ENCODE results near the gene KDM3B. TPM values are rescaled to one million over a fixed set of nuclear protein-coding genes. Genes with fewer than 3 reads are reported as not detected.
A peak's percentile ranks its signal among the peaks of the same experiment; 100 is the strongest.

The KDM3B gene
- total RNA-seq, 4 donors from 2014 or later = 60.8 to 101 (median 76.6) TPM

DNA sequence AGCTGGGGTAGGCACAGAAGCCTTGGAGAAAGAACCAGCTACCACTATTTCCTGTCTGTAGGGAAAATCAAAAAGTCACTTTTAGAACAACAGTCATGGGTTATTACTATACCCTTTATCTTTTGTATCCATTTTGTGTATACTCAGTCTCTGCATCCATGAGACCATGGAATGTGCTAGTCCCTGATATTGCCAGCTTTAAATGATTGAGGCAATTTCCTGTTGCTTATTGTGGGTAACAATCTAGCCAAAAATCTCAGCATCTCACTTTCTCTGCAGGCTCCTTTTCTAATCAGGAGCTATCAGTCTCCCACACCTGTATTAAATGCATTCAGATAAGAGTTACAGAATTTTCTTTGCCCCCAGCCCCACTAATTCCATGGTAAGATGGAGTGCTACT lies 968 bp upstream of the KDM3B start:
- in situ Hi-C loops (cut with MboI; ENCODE audit: low pct_ligation_motif_present in 1 of 4, low pct_unique_long_range_greater_than_20kb in 1 of 4, low sequenced_read_pairs in 3 of 4) = no loop called here
- peaks cover 0 to 18% (median 3%) of the 10 kb centered on the region in 4 donors for H3K36me3 ChIP-seq
- no peak for DNase-seq
- H3K27me3 ChIP-seq = no peaks in the 10 kb centered on the region
- peaks cover 16 to 25% (median 22%) of the 10 kb centered on the region in 4 donors for H3K4me1 ChIP-seq
- no peak for TF ChIP-seq POLR2A (IDR thresholded peaks at IDR 0.05)
- no peak for TF ChIP-seq POLR2AphosphoS5 (IDR thresholded peaks at IDR 0.05)
- TF ChIP-seq, protein P1, sequence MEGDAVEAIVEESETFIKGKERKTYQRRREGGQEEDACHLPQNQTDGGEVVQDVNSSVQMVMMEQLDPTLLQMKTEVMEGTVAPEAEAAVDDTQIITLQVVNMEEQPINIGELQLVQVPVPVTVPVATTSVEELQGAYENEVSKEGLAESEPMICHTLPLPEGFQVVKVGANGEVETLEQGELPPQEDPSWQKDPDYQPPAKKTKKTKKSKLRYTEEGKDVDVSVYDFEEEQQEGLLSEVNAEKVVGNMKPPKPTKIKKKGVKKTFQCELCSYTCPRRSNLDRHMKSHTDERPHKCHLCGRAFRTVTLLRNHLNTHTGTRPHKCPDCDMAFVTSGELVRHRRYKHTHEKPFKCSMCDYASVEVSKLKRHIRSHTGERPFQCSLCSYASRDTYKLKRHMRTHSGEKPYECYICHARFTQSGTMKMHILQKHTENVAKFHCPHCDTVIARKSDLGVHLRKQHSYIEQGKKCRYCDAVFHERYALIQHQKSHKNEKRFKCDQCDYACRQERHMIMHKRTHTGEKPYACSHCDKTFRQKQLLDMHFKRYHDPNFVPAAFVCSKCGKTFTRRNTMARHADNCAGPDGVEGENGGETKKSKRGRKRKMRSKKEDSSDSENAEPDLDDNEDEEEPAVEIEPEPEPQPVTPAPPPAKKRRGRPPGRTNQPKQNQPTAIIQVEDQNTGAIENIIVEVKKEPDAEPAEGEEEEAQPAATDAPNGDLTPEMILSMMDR (IDR thresholded peaks at IDR 0.05) = no peak
- H3K9me3 ChIP-seq = no peaks in the 10 kb centered on the region
- intact Hi-C loops (cut with DNase I; ENCODE audit: low total_unique reads) = no loop called here
- no peak overlapping the region for H3K27ac ChIP-seq
- H3K4me3 ChIP-seq = no peak overlapping the region

DNA sequence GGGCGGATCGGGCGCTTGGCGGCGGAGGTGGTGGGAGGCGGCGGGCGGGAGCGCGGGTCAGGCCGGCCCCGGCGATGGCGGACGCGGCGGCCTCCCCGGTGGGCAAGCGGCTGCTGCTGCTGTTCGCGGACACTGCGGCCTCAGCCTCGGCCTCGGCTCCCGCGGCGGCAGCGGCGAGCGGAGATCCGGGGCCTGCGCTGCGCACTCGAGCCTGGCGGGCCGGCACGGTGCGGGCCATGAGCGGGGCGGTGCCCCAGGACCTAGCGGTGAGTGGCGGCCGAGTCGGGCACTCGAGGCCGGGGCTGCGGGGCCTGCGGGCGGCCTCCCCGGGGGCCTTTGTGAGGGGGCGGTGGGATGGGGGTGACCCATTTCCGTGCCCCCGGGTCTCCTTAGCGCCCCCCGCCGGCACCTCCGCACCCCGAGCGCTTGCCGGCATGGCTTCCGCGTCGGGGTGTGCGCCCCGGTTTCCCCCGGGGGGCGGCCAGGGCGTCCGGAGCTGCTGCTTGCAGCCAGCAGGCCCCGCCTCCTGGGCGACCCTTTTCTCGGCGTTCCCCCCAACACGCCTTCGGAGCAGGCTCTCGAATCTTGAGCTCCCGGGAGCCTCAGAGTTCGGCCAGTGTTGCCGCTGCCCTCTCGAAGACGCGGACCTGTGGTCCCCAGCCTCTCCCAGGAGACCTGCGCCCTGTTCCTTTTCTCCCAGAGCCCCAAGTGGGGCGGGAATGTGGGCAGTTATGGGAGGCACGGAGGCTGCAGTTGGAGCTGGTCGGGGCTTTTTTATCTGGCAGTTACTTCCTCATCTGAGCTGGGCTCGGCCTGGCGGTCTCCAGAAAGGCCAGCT lies 456 bp downstream of the KDM3B start:
- TF ChIP-seq EP300 (IDR thresholded peaks at IDR 0.05; ENCODE audit: low read depth) = no peak
- TF ChIP-seq, protein P1 (IDR thresholded peaks at IDR 0.05) = peak; percentile 3 to 44 (median 24)
- TF ChIP-seq POLR2A (IDR thresholded peaks at IDR 0.05) = peak; percentile 83
- TF ChIP-seq POLR2AphosphoS5 (IDR thresholded peaks at IDR 0.05) = peak in 2 of 3 donors; percentile 2 to 58
- Histone ChIP-seq H3K27ac (peak overlapping the region; percentile 98 to 100 (median 99)), H3K4me3 (peak overlapping the region; percentile 90 to 100 (median 97)), H3K4me1 (peaks cover 16 to 25% (median 22%) of the 10 kb centered on the region in 4 donors), H3K27me3 (no peaks in the 10 kb centered on the region), H3K36me3 (peaks cover 0 to 7% (median 0%) of the 10 kb centered on the region in 4 donors), H3K9me3 (no peaks in the 10 kb centered on the region)
- peak; percentile 73 for DNase-seq
- intact Hi-C loops (cut with DNase I; ENCODE audit: low total_unique reads) = no loop called here
- 0% methylated on average over 42 of the region's 88 CpGs; no CpG with 5 or more reads in 1 of the 2 donors for WGBS, 2 donors (ENCODE audit: low coverage in 1 of 2)
- in situ Hi-C loops (cut with MboI; ENCODE audit: low pct_ligation_motif_present in 1 of 4, low pct_unique_long_range_greater_than_20kb in 1 of 4, low sequenced_read_pairs in 3 of 4) = no loop called here

DNA sequence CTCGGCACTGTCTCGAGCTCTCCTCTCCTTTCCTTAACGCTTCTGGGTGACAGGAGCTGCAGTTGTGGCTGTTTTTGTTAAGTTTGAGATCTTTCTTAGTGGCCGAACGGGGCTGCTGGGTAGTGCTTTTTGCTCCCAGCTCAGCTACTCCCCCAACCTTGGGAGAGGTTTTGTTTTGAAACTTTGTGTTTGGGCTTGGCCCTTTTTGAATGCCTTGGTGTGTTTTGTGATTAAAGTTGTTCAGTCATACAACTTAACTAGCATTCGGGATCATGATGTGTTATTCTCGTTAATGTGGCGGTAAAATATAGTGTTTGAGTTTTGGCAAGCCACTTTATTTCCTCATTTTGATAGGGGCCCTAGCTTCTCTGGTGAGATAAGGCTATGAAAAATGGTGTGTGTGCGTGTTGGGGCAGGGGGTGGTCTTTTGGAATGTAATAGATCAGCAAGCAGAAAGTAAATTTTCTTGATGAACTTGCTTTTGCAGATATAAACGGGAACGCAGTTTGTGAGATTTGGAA lies 1.1 kb downstream of the KDM3B start:
- TF ChIP-seq POLR2AphosphoS5 (IDR thresholded peaks at IDR 0.05) = peak in 1 of 3 donors; percentile 0
- TF ChIP-seq, protein P1 (IDR thresholded peaks at IDR 0.05) = no peak
- peak; percentile 65 for TF ChIP-seq POLR2A (IDR thresholded peaks at IDR 0.05)
- Histone ChIP-seq H3K4me3 (peak overlapping the region; percentile 90 to 100 (median 97)), H3K9me3 (no peaks in the 10 kb centered on the region), H3K4me1 (peaks cover 16 to 25% (median 22%) of the 10 kb centered on the region in 4 donors), H3K27me3 (no peaks in the 10 kb centered on the region), H3K27ac (peak overlapping the region; percentile 98 to 100 (median 99)), H3K36me3 (peaks cover 0 to under 1% (median 0%) of the 10 kb centered on the region in 4 donors)
- in situ Hi-C loops (cut with MboI; ENCODE audit: low pct_ligation_motif_present in 1 of 4, low pct_unique_long_range_greater_than_20kb in 1 of 4, low sequenced_read_pairs in 3 of 4) (no loop called here), intact Hi-C loops (cut with DNase I; ENCODE audit: low total_unique reads) (no loop called here)
- no peak for DNase-seq
- WGBS, 2 donors (ENCODE audit: low coverage in 1 of 2) = 0% methylated on average over 6 to 11 of the region's 11 CpGs

DNA sequence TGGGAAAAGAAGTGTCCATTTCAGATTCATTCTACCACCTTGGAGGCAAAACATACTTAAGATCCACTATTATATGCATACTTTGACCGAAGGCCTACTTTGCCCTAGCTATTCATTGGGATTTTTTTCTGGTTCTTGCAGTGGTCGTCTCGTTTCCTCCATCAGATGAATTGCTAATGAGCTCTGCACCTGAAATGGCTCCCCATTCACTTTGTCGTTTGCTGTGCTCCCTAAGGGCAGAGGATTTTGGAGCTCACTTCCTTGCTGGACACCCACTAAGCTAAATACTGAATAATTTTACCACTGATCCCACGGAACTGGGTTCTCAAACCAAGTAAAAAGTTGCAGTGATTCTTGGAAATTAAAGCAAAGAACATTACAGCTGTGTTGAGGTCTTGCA lies 1.9 kb downstream of the KDM3B start:
- TF ChIP-seq, protein P1 (IDR thresholded peaks at IDR 0.05) = no peak
- no peak for TF ChIP-seq EP300 (IDR thresholded peaks at IDR 0.05; ENCODE audit: low read depth)
- no peak for TF ChIP-seq POLR2AphosphoS5 (IDR thresholded peaks at IDR 0.05)
- TF ChIP-seq POLR2A (IDR thresholded peaks at IDR 0.05) = no peak
- intact Hi-C loops (cut with DNase I; ENCODE audit: low total_unique reads) = no loop called here
- WGBS, 2 donors (ENCODE audit: low coverage in 1 of 2) = 11 to 20% methylated on average over 5 of the region's 5 CpGs
- H3K27me3 ChIP-seq = no peaks in the 10 kb centered on the region
- no peaks in the 10 kb centered on the region for H3K36me3 ChIP-seq
- no peaks in the 10 kb centered on the region for H3K9me3 ChIP-seq
- peak overlapping the region in 3 of 4 donors; percentile 90 to 100 (median 99) for H3K4me3 ChIP-seq
- peaks cover 16 to 25% (median 22%) of the 10 kb centered on the region in 4 donors for H3K4me1 ChIP-seq
- H3K27ac ChIP-seq = peak overlapping the region; percentile 98 to 100 (median 99)
- DNase-seq = no peak
- in situ Hi-C loops (cut with MboI; ENCODE audit: low pct_ligation_motif_present in 1 of 4, low pct_unique_long_range_greater_than_20kb in 1 of 4, low sequenced_read_pairs in 3 of 4) = no loop called here

Data from transverse colon (tissue), 4 donors.